ENCODE measurements around the gene BMP6.
"Not testable (repeated sequence)": the region's sequence is repeated elsewhere in the genome, so short reads cannot be mapped to it uniquely, and the experiment has no call there.

The BMP6 gene

GRCh38 chr6:7813704-7814103 is 87.8 kb downstream of the BMP6 start:
- TF ChIP-seq MAX (IDR thresholded peaks at IDR 0.05; ENCODE audit: low read depth, low read length) (no peak), MYC (IDR thresholded peaks at IDR 0.05; ENCODE audit: low read depth, low read length) (no peak), CTCF (IDR thresholded peaks at IDR 0.05; ENCODE audit: low read depth, low read length) (no peak), POLR2A (IDR thresholded peaks at IDR 0.05; ENCODE audit: extremely low read depth, insufficient read length) (no peak)
- no peak for DNase-seq (ENCODE audit: low read depth)
- H3K4me3 ChIP-seq (ENCODE audit: low read depth, low read length): no peak overlapping the region

GRCh38 chr6:7815716-7816115 is 89.8 kb downstream of the BMP6 start:
- no peak for DNase-seq (ENCODE audit: low read depth)
- TF ChIP-seq MYC (IDR thresholded peaks at IDR 0.05; ENCODE audit: low read depth, low read length) (no peak), MAX (IDR thresholded peaks at IDR 0.05; ENCODE audit: low read depth, low read length) (no peak), POLR2A (IDR thresholded peaks at IDR 0.05; ENCODE audit: extremely low read depth, insufficient read length) (no peak), CTCF (IDR thresholded peaks at IDR 0.05; ENCODE audit: low read depth, low read length) (no peak)
- H3K4me3 ChIP-seq (ENCODE audit: low read depth, low read length): no peak overlapping the region

- H3K4me3 ChIP-seq (ENCODE audit: low read depth, low read length); DNase-seq (ENCODE audit: low read depth): not testable (repeated sequence)
Measured at GRCh38 chr6:7817184-7817583, 91.3 kb downstream of the BMP6 start.

GRCh38 chr6:7818257-7819214 is 92.6 kb downstream of the BMP6 start:
- DNase-seq (ENCODE audit: low read depth): no peak
- no peak for TF ChIP-seq MYC (IDR thresholded peaks at IDR 0.05; ENCODE audit: low read depth, low read length)
- no peak overlapping the region for H3K4me3 ChIP-seq (ENCODE audit: low read depth, low read length)

- H3K4me3 ChIP-seq (ENCODE audit: low read depth, low read length): no peak overlapping the region
- DNase-seq (ENCODE audit: low read depth): no peak
- no peak for TF ChIP-seq CTCF (IDR thresholded peaks at IDR 0.05; ENCODE audit: low read depth, low read length)
- TF ChIP-seq POLR2A (IDR thresholded peaks at IDR 0.05; ENCODE audit: extremely low read depth, insufficient read length): no peak
- TF ChIP-seq MYC (IDR thresholded peaks at IDR 0.05; ENCODE audit: low read depth, low read length): no peak
- no peak for TF ChIP-seq MAX (IDR thresholded peaks at IDR 0.05; ENCODE audit: low read depth, low read length)
Measured at GRCh38 chr6:7819431-7820015, 93.6 kb downstream of the BMP6 start.

GRCh38 chr6:7820288-7820835 is 94.5 kb downstream of the BMP6 start:
- TF ChIP-seq MYC (IDR thresholded peaks at IDR 0.05; ENCODE audit: low read depth, low read length): no peak
- no peak for TF ChIP-seq POLR2A (IDR thresholded peaks at IDR 0.05; ENCODE audit: extremely low read depth, insufficient read length)
- TF ChIP-seq CTCF (IDR thresholded peaks at IDR 0.05; ENCODE audit: low read depth, low read length): no peak
- no peak for TF ChIP-seq MAX (IDR thresholded peaks at IDR 0.05; ENCODE audit: low read depth, low read length)
- no peak for DNase-seq (ENCODE audit: low read depth)
- H3K4me3 ChIP-seq (ENCODE audit: low read depth, low read length): no peak overlapping the region
